Measurements from ENCODE around the gene ARHGAP28.

- TF ChIP-seq CTCF (IDR thresholded peaks at IDR 0.05) (no peak), POLR2A (IDR thresholded peaks at IDR 0.05) (no peak)
Observed at GRCh38 chr18:6728331-6728730, 1.2 kb upstream of the ARHGAP28 start.

Measured in body of pancreas (tissue), 4 donors.